SK-N-MC (cell line): ENCODE results near the gene CFAP65.

Experiments
- EZH2 ChIP-seq: fragments of 200-600 bp; sonication (generic); IDR thresholded peaks from one replicate; pipeline ENCODE4 v1.6.1; 2017; ENCODE audit warnings: antibody characterized with exemption
- FOXP2 ChIP-seq: optimal IDR thresholded peaks from 2 replicates; pipeline ENCODE3; 2011; ENCODE audit warnings: mild to moderate bottlenecking, moderate library complexity; ENCODE audit not compliant: insufficient read depth; ENCODE audit errors: extremely low read length, control extremely low read depth
- POLR2AphosphoS5 ChIP-seq: IDR thresholded peaks from 2 replicates; pipeline ENCODE4 v1.6.1; 2012; ENCODE audit warnings: mild to moderate bottlenecking, low read depth, low read length, borderline replicate concordance

DNA sequence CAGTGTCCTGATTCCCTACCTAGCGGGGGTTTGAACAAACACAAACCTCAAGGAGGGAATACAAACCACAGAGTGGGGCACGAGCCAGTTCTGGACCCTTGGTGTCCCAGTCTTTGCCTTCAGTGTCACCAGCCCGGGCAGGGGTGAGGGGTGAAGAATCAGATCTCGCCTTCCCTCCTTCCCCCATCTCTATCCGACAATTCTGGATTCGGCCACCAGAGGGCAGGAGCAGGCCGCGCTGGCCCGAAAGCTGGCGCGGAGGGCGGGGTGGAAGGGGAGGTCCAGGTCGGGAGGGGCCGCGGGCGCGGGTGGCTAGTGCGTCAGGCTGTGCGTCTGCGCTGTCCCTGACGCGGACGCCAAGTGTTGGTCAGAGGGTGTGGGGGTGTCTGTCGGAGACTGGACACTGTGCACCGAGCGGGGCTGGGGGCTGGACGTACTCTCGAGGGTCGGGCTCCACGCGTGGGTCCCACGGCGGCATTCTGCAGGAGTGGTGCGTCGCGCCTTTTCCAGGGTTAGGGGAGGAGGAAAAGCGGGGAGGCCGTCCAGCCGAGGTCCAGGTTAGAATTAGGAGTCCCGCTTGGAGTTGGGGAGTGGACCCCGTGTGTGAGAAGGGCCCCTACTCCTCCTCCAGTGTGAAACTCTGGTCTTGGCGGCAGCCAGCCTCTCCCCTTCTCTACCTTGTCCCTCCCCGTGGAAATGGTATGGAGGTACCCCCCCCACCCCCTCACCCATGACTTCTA lies 45.2 kb downstream of the CFAP65 start:
- TF ChIP-seq EZH2, result no peak
- TF ChIP-seq POLR2AphosphoS5, result no peak
- no peak for TF ChIP-seq FOXP2
